HG02642 (cell line): ENCODE data around the gene ASH1L.

Experiments
- ATAC-seq: cut with Tn5 transposase; IDR thresholded peaks from one replicate; pipeline ENCODE4 v1.9.1; 2021; ENCODE audit warnings: mild to moderate bottlenecking; ENCODE audit not compliant: unreplicated experiment, poor library complexity

The ASH1L gene

DNA sequence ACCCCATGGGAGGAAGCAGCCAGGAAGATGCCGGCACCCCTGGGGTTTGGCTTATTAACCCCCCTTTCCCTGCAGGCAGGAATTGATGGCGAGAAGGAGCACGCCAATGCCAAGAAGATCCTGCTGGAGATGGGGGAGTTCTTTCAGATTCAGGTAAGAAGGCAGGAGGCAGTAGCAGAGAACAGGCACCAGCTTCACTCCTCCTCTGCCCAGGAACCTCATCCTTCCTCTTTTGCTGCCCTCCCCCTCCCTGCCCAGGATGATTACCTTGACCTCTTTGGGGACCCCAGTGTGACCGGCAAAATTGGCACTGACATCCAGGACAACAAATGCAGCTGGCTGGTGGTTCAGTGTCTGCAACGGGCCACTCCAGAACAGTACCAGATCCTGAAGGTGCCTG is 243.1 kb downstream of the ASH1L start:
- ATAC-seq, result no peak

DNA sequence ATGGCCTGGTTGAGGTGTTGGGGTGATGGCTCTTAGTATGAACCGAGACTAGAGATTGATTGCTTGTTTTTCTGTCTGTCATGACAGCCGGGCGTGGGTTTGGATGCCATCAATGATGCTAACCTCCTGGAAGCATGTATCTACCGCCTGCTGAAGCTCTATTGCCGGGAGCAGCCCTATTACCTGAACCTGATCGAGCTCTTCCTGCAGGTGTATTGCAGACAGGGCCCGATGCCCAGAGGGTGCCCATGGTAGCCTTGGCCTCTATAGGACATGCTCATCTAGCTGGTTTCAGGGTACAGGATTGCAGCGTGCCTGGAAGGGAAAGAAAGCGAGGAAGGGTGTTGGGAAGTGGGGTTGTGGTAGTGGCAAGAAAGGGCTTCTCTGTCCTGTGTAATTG is 244.5 kb downstream of the ASH1L start:
- ATAC-seq, result no peak

DNA sequence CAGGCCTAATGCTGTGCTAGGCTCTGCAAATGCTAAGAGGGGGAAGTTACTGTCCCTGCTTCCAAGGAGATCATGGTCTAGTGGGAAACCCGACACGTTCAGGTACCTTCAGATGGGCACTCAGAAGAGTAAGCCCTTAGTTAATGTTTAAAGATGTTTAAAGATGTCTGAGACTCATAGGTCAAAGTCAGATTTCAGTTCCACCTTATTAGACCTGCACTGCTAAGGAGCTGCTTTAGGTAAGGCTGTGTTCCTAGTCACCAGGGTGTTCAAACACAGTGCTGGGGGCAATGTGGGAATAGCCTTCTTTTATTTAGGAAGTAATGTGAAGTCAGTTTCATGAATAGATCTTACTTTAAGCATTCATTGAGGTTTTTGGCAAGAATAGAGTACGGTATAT is 245.7 kb downstream of the ASH1L start:
- no peak for ATAC-seq

DNA sequence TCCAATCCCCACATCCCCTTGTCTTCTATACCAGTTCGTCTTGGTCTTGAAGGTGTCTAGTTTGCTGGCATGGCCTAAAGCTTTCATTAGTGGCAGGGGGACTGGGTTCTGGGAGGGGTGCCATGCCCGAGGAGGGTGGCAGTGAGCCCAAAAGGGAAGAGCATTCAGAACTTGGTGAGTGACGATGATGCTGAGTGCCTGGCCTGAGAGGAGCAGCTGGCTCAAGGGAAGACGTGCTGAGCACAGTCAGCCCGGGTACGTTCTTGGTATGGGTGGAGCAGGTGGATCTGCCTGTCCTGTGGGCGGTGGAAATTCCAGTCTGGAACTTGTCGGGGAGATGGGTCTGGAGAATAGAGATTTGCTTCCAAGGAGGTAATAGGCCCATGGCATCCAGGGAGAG is 249.3 kb downstream of the ASH1L start:
- no peak for ATAC-seq

DNA sequence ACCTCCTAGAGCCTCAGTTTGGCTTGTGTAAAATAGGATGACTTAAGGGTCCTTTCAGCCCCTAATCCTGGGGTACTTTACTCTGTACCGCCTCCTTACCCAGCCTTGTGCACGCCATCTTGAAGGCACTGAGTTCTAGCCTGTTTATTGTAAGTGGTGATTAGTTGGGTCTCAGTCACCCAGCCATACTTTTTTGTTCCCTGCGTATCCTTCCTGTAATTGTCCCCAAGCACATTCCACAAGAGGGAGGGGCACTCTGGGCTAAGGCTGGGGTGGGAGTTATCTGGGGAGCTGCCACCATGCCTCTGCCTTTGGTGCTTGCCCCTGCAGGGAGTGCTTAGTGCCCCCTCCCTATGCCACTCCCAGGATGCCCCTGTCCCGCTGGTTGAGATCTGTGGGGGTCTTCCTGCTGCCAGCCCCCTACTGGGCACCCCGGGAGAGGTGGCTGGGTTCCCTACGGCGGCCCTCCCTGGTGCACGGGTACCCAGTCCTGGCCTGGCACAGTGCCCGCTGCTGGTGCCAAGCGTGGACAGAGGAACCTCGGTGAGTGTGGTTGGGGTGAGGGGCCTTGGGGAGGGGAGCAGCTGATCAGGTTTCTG is 253.1 kb downstream of the ASH1L start:
- no peak for ATAC-seq

DNA sequence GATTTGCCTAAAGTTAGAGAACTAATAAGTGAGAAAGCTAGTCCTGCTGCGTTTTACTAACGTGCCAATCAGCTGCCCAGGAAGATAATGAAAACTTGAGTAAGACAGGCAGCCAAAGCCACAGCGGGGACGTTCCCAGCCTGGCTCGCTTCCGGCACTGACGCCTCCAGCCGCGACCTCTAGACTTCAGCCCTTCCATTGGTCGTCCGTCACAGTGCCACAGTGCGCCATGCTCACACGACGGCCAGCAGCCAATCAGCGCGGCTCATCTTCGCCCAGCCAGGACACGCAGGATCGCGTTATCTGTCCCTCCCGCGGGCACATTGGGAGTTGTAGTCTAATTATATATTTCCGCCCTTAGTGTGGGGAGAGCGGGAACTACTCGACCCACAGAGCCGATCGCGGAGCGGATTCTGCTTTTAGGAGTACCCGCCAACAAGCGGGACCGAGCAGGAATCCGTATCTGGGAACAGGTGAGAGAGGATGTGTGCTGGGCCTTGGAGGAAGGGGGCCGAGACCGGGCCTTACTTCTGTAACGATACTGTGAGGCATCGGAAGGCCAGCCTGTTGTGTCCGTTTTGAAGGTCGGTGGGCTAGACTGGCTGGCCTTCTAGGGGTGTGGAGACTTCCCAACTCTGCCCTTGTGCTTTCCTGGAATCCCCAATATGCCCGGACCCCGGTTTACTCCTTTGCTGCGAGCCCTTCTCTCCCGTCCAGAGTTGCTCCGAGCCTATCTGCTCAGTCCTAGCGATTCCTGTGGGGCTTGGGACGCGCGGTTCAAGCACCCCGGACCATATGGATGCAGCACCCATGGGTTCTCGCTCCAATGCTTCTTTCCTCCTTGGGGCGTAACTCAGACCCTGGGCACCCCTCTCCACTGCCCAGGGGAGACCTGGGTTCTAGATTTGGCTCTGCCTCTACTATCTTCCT is 253.8 kb downstream of the ASH1L start, which contains the start of gene FDPS:
Gene FDPS, plus strand, starts transcription at position 374 of the 930 bp plus-strand sequence. CDS start 924 bp downstream, outside the sequence.
- peak; percentile 95 for ATAC-seq

DNA sequence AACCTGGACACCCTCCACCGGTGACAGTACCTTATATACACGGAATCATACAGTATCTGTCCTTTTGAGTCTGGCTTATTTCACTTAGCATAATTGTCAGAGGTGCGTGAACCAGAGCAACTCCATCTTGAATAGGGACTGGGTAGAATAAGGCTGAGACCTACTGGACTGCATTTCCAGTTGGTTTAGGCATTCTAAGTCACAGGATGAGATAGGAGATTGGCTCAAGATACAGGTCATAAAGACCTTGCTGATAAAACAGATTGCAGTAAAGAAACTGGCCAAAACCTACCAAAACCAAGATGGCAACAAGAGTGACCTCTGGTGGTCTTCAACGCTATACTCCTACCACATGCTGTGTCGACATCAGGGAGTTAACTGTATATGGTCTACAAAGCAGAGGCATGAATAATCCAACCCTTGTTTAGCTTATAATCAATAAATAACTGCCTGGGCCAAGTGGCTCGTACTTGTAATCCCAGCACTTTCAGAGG is 255.3 kb downstream of the ASH1L start:
- no peak for ATAC-seq

DNA sequence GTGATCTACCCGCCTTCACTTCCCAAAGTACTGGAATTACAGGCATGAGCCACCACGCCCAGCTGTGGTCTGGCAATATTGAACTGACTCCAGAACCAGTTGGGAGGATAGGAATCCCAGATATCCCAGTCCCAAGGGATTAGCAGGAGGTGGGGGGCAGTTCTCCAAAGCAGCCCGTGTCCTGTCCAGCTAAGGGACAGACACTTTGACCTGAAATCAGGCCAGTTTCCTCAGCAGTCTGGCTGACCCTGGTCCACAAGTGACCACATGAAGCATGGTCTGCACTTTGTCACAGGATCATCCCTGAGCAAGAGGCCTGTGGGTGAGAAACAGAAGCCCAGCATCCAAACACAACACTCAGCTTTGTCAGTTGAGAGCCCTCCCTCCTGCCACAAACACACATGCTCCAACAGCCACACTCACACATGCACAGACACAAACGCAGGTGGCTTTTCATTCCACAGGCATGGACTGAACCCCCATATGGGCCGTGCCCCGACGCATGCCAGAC is 256.7 kb downstream of the ASH1L start:
- ATAC-seq, result no peak

DNA sequence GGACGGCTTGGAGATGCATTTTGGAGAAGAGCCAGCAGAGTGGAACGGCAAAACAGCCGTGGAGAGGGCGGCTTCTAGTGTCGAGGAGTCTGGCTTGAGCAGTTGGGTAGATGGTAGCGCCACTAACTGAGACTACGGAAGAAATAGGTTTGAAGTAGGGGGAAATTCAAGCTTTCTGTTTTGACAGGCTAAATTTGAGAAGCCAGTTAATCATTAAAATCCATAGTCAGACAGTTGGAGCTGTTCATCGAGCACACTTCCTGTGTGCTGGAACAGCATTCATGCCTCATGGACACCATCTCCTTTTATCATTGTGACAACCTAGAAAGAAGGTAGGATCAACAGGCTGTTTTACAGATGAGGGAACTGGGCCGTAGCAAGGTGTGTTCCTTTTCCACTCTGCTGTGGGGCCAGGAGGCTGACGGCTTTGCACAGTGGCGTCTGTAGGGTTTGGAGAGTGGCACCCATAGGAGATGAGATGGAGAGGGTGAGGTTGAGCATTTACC is 258.0 kb downstream of the ASH1L start:
- no peak for ATAC-seq

DNA sequence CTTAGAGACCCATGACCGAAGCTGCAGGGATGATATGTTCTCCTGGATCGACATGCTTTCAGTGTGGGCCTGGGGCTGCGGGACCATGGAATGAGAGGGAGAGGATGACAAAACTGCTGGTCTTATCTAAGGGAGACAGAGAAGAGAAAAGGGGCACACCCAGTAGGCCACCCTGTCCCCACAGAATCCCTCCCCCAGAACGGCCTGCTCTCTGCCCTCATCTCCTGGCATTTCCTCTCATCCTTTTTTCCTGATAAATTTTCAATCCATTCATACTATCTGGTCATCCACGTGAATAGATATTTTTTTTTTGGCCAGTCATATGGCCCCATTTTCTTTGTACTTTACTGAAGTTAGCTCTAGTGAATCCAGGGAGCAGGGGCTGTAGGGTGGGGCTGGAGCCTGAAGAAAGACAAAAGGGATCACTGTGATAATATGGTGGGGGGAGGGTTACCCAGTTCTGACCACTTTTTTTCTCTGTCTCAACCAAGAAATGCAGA is 261.2 kb downstream of the ASH1L start, which contains the start of gene PKLR:
Gene PKLR, minus strand, starts transcription at position 97 of the 500 bp plus-strand sequence. Its CDS starts 43 bp downstream, at position 54.
- no peak for ATAC-seq

DNA sequence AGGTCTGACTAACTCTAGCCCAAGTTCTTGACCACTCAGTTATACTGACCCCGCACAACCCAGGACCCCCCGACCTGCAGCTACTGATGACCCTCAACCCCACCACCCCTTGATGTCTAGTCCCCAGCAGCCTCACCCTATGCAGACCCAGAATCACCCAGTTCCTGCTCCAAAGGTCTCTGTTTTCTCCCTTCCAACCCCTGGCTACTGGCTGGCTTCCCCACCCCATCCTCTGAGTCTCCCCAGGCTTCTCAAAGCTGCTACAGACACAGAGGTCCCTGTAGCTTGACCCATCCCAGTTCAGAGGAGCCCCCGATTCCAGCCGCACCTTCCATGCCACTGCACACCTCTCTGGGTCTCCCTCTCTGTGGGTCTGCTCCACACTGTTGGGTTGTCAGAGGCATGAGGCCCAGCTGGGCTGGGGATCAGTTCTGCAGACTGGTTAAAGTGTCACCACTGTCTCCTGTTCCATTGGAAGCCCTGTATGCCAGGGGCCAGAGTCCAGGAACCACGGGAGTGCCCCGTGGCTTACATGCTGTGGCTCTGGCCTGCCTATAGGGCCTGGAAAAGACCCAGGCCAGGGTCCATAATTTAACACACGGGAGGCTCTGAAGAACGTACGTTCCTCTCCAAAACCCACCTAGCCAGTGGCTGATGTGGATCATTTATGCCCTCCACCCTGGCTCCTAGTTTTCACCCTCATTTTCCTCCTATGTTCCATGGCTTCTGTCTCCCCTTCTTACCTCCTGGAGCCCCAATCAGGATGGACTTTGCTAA is 261.9 kb downstream of the ASH1L start:
- no peak for ATAC-seq

DNA sequence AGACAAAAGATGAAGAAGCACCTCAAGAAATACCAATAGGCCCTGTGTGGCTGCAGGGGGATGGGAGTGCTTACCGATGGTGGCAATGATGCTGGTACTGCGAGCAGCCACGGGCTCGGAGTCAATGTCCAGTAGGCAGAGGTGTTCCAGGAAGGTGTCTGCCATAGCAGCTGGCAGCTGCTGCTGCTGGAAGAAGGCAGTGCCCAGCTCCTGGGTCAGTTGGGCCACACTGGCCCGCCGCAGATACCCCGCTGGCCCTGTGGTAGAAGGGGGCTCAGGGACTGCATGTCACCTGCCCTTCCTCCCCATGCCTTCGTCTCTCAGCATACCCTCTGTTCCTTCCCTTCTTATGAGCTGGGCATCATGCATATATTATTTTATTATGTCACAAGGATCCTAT is 262.6 kb downstream of the ASH1L start:
- no peak for ATAC-seq

DNA sequence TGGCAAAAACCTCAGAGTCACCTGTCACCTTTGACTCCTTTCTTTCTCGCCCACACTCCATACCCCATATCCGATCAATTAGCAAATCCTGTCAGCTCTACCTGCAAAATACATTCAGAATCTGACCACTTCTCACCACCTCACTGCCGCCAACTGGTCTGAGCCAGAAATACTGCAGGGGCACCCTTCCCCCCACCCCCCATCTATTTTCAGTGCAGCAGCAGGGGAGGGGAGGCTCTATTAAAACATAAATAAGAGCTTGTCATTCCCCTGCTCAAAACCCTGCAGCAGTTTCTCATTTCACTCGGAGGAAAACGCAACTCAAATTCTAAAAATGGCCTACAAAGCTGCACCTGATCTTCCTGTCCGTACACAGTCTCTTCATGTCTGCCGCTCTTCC is 265.2 kb downstream of the ASH1L start:
- no peak for ATAC-seq

DNA sequence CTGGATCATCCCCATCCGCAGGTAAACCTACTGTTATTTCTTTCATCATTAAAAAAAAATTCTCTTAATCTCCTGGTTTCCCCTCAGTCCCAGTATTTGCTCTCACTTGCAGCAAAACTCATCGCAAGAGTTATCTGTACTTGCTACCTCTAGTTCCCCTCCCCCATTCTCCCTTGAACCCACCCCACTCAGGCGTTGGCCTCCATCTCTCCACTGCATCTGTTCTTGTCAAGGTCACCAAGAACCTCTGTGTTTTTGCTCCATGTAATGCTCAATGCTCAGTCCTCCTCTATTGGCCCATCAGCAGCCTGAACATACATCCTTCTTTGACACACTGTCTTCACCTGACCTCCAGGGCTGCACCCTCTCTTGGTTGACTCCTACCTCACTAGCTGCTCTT is 265.9 kb downstream of the ASH1L start:
- no peak for ATAC-seq

DNA sequence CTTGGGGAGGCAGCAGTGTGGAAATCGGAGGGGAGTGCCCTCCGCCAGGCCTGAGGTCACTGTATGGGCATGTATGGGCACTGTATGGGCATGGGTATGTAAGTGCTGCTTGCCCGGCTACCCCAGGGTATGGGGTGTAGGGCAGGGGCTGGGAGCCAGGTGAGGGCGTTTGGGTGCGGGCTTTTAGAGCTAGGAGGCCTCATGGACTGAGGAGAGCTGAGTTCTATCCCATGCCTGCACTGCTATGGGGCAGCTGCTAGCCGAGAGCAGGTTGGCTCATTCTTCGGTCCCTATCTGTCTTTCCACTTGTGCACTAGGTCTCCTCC is 266.7 kb downstream of the ASH1L start:
- no peak for ATAC-seq

DNA sequence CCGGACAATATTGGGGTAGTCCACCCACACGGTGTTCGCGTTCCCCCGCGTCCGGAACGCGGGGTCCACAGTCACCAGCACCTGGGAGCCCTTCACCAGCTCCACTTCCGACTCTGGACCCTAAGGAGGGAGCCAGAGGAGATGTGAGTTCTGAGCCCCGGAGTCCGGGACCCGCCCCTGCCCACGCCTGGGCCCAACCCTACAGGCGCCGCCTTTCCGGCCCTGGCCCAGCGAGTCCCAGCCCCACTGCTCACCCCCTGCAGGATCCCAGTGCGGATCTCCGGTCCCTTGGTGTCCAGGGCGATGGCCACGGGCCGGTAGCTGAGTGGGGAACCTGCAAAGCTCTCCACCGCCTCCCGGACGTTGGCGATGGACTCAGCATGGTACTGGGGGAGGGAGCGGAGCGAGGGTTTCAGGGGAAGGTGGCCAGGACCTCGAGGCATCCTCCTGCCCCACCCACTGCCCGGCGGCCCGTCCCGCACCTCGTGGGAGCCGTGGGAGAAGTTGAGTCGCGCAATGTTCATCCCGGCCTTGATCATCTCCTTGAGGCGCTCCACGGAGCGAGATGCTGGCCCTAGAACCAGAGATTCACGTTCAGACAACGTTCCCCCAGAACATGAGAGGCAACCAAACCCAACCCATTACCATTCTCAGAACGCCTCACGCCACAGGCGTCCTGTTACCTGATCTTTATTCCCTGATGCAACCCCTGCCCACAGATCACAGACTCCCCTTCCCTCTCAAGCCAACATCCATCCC is 267.2 kb downstream of the ASH1L start:
- no peak for ATAC-seq

DNA sequence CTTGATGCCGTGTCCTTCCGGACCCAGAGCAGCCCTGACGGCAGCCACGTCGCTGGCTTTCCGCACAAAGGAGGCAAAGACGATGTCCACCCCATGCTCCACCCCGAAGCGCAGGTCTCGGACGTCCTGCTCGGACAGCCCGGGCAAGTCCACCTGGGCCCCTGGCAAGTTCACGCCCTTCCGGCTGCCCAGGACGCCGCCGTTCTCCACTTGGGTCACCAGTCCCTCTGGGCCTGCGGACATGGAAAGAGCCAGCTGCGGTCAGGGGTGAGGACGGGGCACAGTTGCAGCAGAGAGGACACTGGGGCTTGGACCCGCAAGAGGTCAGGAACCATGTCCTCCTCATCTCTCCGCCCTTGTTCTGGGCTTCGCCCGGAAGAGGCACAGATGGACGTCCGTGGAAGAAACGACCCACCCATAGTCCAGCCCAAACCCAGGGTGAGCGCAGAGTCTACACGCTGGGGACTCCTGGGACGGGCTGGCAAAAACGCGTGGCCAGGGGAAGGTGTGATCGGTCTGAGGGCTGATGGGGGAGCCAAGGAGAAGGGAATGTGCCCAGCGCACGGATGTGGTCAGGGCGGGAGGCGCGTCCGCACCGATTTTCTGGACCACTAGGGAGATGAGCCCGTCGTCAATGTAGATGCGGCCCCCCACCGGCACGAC is 268.0 kb downstream of the ASH1L start:
- no peak for ATAC-seq

DNA sequence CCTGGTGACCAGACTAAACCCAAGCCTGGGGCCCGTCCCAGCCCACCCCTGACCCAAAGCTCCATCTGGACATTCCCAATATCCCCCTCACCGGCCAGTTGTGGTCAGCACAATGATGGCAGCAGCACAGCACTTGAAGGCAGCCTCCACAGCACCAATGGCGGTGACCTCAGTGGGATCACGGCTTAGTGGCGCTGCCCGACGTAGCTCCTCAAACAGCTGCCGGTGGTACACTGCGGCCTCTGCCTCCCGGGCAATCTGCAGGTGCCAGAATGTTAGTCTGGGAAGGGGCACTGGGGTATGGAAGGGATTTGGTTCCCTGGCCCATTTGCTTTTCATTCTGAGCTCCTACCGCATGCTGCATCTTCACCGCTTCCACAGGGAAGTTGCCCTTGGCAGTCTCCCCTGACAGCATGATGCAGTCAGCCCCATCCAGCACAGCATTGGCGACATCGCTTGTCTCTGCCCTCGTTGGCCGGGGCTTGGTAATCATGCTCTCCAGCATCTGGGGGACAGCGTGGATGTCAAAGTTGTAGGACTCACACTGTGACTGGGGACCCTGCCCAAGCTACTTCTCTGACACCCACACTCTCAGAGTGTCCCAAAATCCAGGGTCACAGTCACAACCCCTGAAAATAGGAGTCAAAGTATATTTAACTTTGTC is 269.4 kb downstream of the ASH1L start:
- ATAC-seq, result no peak
